GM06990 (cell line): ENCODE data around the gene PPFIA2.

Experiments used
- DNase-seq: peaks from one replicate; pipeline ENCODE4 v3.0.0-alpha.2; 2011; ENCODE audit not compliant: insufficient read length; ENCODE audit errors: extremely low read depth
- H3K27me3 ChIP-seq: replicated peaks from 2 replicates; pipeline ENCODE4 v1.6.0; 2011; ENCODE audit warnings: low read length; ENCODE audit not compliant: control insufficient read depth, insufficient read depth
- H3K36me3 ChIP-seq: 2 replicates; pipeline ENCODE4 v1.5.1; 2011; ENCODE audit warnings: low read length; ENCODE audit not compliant: control insufficient read depth, insufficient read depth
- H3K4me3 ChIP-seq: replicated peaks from 2 replicates; pipeline ENCODE4 v1.5.1; 2011; ENCODE audit warnings: low read depth, mild to moderate bottlenecking, control low read depth, low read length
- TF ChIP-seq, protein P1 (sequence below): IDR thresholded peaks from 2 replicates; pipeline ENCODE4 v1.5.1; 2011; ENCODE audit warnings: low read length, control low read depth, mild to moderate bottlenecking, inconsistent platforms; ENCODE audit not compliant: insufficient read depth, poor library complexity, severe bottlenecking

Gene PPFIA2

DNA sequence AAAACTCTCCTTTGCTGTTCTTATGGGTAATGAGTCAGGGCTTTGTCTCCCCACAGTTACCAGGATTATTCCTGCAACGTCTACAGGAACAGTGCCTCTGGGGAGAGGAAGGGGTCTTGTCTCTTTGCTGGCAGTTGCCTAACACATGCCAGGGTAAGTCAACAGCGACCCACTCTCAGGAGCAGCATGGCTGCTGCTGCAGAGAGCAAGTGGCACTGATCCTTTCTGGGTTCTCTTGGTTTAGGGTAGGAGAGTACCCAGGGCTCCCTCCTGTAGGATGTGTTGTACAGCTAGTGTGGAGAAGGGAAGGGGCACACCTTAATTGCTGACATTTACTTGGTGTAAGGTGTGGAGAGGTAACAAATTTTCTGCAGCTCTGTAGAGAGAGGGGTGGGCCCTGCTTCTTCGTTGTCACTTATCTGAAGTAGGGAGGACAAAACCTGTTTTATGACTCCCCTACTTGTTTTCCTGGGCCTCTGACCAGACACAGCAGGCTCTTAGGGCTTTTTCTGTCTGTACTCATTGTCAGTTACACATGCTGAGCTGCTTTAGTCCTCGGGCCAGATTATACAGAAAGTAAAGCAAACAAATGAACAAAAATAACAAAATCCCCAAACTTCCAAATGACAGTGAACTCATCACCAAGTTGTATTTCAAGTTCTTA, 513.1 kb downstream of the PPFIA2 start:
- no peak overlapping the region for H3K4me3 ChIP-seq
- H3K36me3 ChIP-seq, result no peaks in the 10 kb centered on the region
- TF ChIP-seq, protein P1, sequence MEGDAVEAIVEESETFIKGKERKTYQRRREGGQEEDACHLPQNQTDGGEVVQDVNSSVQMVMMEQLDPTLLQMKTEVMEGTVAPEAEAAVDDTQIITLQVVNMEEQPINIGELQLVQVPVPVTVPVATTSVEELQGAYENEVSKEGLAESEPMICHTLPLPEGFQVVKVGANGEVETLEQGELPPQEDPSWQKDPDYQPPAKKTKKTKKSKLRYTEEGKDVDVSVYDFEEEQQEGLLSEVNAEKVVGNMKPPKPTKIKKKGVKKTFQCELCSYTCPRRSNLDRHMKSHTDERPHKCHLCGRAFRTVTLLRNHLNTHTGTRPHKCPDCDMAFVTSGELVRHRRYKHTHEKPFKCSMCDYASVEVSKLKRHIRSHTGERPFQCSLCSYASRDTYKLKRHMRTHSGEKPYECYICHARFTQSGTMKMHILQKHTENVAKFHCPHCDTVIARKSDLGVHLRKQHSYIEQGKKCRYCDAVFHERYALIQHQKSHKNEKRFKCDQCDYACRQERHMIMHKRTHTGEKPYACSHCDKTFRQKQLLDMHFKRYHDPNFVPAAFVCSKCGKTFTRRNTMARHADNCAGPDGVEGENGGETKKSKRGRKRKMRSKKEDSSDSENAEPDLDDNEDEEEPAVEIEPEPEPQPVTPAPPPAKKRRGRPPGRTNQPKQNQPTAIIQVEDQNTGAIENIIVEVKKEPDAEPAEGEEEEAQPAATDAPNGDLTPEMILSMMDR, result no peak
- DNase-seq, result no peak
- no peaks in the 10 kb centered on the region for H3K27me3 ChIP-seq

DNA sequence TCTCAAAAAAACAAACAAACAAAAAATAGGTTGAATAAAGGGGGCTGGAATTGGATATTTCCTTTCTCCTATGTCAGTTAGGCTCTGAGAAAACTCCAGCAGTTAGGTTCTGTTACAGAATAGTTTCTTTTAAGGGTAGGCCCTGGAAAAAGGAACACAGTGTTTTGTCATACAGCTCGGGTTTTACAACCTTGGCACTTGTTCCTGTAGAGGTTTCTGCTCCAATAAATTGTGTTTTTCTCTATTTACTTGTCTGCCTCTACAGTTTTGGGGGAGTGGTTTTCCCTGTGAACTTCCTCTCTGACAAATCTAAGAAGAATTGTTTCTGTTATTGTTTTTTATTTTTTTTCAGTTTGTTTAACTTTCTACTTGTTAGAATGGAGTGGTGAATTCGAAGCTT, 513.7 kb downstream of the PPFIA2 start:
- Histone ChIP-seq H3K36me3 (no peaks in the 10 kb centered on the region), H3K27me3 (no peaks in the 10 kb centered on the region), H3K4me3 (no peak overlapping the region)
- TF ChIP-seq, protein P1, result no peak
- no peak for DNase-seq

DNA sequence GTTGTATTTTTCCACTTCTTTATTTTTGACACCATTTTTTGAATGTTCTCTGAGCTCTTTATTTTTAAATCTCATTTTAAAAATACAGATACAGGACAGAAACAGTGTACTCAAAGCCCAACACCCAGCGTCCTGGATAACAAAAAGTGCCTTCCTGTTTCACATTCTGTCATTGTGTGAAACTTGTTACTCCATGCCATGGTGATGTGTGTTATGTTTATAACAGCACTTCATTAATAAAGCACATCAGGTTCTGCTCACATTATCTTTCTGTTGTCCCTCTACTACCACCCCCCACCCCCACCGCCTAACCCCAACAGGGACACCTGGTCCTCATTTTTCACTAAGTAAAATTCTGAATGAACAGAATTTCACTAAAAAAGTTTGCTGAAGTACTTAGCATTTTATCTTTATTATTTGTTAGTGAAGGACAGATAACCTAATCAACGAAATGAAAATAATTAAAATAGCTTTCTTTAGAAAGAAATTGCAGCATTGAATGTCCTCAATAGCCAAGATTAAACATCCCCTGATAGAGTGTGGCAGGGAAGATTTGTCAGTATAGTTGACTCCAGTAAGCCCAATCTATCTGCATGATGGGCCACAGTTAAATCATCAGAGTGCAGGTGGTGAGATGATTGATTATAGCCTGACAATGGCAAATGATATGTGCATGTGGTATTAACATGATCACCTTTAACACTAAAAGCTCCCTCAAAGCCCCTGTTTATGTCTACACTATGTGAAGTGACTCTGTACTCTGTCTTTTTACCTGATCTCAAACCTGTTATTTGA, 527.4 kb downstream of the PPFIA2 start:
- H3K36me3 ChIP-seq, result no peaks in the 10 kb centered on the region
- DNase-seq, result no peak
- TF ChIP-seq, protein P1, result no peak
- no peak overlapping the region for H3K4me3 ChIP-seq
- no peaks in the 10 kb centered on the region for H3K27me3 ChIP-seq

DNA sequence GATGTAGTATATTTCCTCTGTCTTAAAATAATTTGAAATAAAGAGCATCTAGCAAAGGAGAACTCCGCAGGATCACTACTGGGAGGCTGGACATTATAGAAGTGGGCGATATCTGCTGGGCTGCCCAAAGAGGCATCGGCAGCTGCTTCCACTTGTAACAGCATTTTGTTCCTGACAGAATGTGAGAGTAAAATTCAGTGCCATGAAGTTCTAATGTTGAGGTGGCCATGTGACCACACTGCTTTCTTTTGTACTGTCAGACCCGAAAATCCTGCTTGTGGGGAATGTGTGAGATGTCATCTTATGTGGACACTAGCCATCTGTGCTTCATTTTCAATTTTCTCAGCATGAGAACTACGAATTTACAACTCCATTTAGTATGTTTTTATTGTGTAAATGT, 529.4 kb downstream of the PPFIA2 start:
- Histone ChIP-seq H3K27me3 (no peaks in the 10 kb centered on the region), H3K36me3 (no peaks in the 10 kb centered on the region), H3K4me3 (no peak overlapping the region)
- no peak for DNase-seq
- TF ChIP-seq, protein P1, result no peak

DNA sequence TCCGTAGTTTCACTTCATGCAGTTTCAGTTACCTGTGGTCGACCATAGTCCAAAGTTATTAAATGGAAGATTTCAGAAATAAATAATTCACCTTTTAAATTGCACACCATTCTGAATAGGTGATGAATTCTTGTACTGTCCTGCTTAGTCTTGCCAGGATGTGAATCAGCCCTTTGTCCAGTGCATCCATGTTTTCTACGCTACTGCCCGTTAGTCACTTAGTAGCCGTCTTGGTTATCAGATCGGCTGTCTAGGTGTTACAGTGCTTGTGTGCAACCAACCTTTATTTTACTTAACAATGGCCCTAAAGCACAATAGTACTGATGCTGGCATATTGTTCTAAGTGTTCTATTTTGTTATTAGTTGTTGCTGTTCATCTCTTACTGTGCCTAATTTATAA, 534.5 kb downstream of the PPFIA2 start:
- DNase-seq, result no peak
- Histone ChIP-seq H3K4me3 (no peak overlapping the region), H3K36me3 (no peaks in the 10 kb centered on the region), H3K27me3 (no peaks in the 10 kb centered on the region)
- TF ChIP-seq, protein P1, result no peak
